ENCODE data around the gene SLX9. TPM values are rescaled to one million over a fixed set of nuclear protein-coding genes. Genes with fewer than 3 reads are reported as not detected.
A peak's percentile ranks its signal among the peaks of the same experiment; 100 is the strongest.

The SLX9 gene
- total RNA-seq, 1 experiment from 2014 or later = 58.7 TPM

DNA sequence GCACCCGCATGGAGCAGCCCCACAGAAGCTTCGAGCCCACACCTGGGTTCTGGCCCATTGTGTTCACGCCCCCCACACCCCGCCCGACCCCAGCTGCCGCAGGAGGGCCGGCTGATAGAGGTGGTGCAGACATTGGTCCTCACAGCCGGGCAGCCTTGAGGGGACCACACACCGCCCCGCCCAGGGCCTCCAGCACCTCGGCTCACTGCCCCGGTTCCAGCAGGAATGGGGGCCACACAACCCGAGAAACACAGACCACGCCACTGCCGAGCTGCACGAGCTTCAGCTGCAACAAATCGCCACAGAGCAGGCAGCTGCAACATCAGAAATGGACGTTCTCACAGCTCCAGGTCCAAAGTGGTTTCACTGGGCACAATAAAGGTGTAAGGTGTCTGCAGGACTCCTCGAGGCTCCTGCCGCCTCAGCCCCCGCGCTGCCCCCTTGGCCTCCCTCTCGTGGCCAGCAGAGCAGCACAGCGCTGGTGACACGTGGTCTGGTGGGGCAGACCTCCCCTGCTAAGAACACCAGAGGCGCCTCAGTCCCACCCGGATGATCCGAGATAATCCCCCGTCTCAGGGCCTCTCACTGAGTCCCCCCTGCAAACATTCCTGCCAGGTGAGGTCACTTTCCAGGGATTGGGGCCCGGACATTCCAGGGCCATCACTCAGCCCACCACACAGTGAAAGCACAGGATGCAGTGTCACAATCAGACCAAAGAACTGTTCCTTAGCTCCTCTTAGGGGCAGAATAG, 72.3 kb downstream of the SLX9 start:
- Mint-ChIP-seq H3K9me3 (ENCODE audit: unreplicated experiment) (no peaks in the 10 kb centered on the region), H3K36me3 (ENCODE audit: insufficient read depth, unreplicated experiment) (peaks cover 7% of the 10 kb centered on the region), H3K27ac (ENCODE audit: low read depth, unreplicated experiment) (no peak overlapping the region), H3K4me1 (ENCODE audit: insufficient read depth, unreplicated experiment) (peaks cover 21% of the 10 kb centered on the region), H3K27me3 (ENCODE audit: insufficient read depth, unreplicated experiment) (no peaks in the 10 kb centered on the region), H3K4me3 (ENCODE audit: unreplicated experiment) (peak overlapping the region; percentile 45)
- POLR2A ChIA-PET = interaction anchor here (0.6 to 1.5 kb wide), 4 partner anchors 62 to 312 kb away, joined by 3 to 7 read pairs (median 4); no protein-coding TSS in a partner anchor
- BruUV-seq (replicated peaks) = no TSS peak
- CTCF ChIA-PET = interaction anchor here (0.8 to 2.1 kb wide), 4 partner anchors 62 to 125 kb away, joined by 3 to 6 read pairs (median 4); no protein-coding TSS in a partner anchor
- intact Hi-C loops (cut with micrococcal nuclease) = no loop called here
- DNase-seq (ENCODE audit: unreplicated experiment) = peak; percentile 83
- TF ChIP-seq, protein P1, sequence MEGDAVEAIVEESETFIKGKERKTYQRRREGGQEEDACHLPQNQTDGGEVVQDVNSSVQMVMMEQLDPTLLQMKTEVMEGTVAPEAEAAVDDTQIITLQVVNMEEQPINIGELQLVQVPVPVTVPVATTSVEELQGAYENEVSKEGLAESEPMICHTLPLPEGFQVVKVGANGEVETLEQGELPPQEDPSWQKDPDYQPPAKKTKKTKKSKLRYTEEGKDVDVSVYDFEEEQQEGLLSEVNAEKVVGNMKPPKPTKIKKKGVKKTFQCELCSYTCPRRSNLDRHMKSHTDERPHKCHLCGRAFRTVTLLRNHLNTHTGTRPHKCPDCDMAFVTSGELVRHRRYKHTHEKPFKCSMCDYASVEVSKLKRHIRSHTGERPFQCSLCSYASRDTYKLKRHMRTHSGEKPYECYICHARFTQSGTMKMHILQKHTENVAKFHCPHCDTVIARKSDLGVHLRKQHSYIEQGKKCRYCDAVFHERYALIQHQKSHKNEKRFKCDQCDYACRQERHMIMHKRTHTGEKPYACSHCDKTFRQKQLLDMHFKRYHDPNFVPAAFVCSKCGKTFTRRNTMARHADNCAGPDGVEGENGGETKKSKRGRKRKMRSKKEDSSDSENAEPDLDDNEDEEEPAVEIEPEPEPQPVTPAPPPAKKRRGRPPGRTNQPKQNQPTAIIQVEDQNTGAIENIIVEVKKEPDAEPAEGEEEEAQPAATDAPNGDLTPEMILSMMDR (IDR thresholded peaks at IDR 0.05; ENCODE audit: unreplicated experiment) = no peak

DNA sequence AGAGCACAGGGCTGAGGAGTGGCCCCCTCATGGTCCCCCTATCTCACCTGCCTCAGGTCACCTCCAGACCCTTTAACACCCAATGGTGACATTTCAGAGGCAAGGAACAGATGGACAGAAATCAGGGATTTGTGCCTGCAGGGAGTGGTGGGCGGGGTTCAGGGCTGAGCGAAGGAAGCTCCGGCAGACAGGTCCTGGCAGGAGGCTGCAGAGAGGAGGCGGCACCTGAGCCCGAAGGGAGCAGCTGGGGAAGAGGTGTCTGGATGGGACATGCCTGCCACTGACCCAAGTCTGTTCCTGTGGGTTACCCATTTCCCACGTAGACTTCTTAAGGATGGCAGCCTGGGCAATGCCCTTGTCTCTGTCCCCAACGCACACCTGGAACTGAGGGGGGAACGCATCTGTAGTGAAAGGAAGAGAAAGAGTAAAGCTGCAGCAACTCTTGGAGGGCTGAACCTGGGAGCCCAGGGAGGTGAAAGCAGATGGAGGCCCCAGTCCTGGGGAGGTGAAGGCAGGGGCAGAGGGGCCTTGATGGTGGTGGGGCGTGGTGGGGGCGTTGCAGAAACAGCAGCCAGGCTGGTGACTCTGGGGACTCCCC, 72.9 kb downstream of the SLX9 start:
- intact Hi-C loops (cut with micrococcal nuclease) = no loop called here
- no TSS peak for BruUV-seq (replicated peaks)
- DNase-seq (ENCODE audit: unreplicated experiment) = peak; percentile 65
- H3K36me3 Mint-ChIP-seq (ENCODE audit: insufficient read depth, unreplicated experiment) = peaks cover 7% of the 10 kb centered on the region
- peaks cover 27% of the 10 kb centered on the region for H3K4me1 Mint-ChIP-seq (ENCODE audit: insufficient read depth, unreplicated experiment)
- H3K4me3 Mint-ChIP-seq (ENCODE audit: unreplicated experiment) = peak overlapping the region; percentile 45
- no peak overlapping the region for H3K27ac Mint-ChIP-seq (ENCODE audit: low read depth, unreplicated experiment)
- no peaks in the 10 kb centered on the region for H3K9me3 Mint-ChIP-seq (ENCODE audit: unreplicated experiment)
- CTCF ChIA-PET = interaction anchor here (0.8 to 2.1 kb wide), 4 partner anchors 63 to 124 kb away, joined by 3 to 6 read pairs (median 4); no protein-coding TSS in a partner anchor
- TF ChIP-seq, protein P1 (IDR thresholded peaks at IDR 0.05; ENCODE audit: unreplicated experiment) = no peak
- POLR2A ChIA-PET = interaction anchor here (0.7 to 1.5 kb wide), 3 partner anchors 61 to 311 kb away, joined by 4 to 7 read pairs (median 5); no protein-coding TSS in a partner anchor
- H3K27me3 Mint-ChIP-seq (ENCODE audit: insufficient read depth, unreplicated experiment) = no peaks in the 10 kb centered on the region

DNA sequence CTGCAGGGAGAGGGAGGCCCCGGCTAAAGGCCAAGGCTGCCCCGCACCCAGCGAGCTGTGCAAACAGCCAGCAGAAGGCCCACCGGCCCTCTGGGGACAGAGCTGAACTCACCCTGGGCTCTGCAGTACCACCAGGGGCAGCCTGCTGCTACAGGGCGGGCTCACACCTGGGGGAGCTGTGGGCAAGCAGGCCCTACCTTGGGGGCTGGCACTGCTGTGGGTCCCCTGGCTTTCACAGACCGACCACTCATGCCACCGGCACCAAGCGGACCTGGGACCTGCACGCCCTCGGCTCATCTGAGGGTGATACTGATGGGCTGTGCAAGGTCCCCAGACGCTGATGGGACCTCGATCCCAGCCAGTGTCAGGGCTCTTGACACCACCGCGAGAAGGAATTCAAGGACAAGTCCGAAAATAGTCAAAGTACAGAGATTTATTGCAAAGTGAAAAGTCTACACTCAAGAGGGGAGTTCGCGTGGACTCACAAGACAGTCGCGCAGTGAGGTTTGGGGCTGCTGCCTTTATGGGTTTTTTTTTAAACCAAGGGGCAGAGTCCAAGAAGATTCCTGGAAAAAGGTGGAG, 73.5 kb downstream of the SLX9 start:
- POLR2A ChIA-PET = interaction anchor here (0.6 to 1.5 kb wide), 3 partner anchors 60 to 84 kb away, joined by 3 to 7 read pairs (median 4); no protein-coding TSS in a partner anchor
- intact Hi-C loops (cut with micrococcal nuclease) = no loop called here
- Mint-ChIP-seq H3K36me3 (ENCODE audit: insufficient read depth, unreplicated experiment) (peaks cover 7% of the 10 kb centered on the region), H3K4me3 (ENCODE audit: unreplicated experiment) (no peak overlapping the region), H3K27me3 (ENCODE audit: insufficient read depth, unreplicated experiment) (no peaks in the 10 kb centered on the region), H3K27ac (ENCODE audit: low read depth, unreplicated experiment) (no peak overlapping the region), H3K9me3 (ENCODE audit: unreplicated experiment) (no peaks in the 10 kb centered on the region), H3K4me1 (ENCODE audit: insufficient read depth, unreplicated experiment) (peaks cover 28% of the 10 kb centered on the region)
- BruUV-seq (replicated peaks) = no TSS peak
- CTCF ChIA-PET = interaction anchor here (0.9 to 2.1 kb wide), 2 partner anchors 63 to 123 kb away, joined by 3 to 6 read pairs; no protein-coding TSS in a partner anchor
- TF ChIP-seq, protein P1 (IDR thresholded peaks at IDR 0.05; ENCODE audit: unreplicated experiment) = no peak
- DNase-seq (ENCODE audit: unreplicated experiment) = no peak

All from MCF 10A (cell line).